ENCODE results near the gene ITPR2.

The ITPR2 gene

GRCh38 chr12:26750531-26751175 is 82.3 kb downstream of the ITPR2 start:
- peak overlapping the region; percentile 82 for H3K4me2 ChIP-seq (ENCODE audit: low read length)

GRCh38 chr12:26749781-26750180 is 83.2 kb downstream of the ITPR2 start:
- H3K9ac ChIP-seq (ENCODE audit: low read length), result peak overlapping the region; percentile 79
- H3K36me3 ChIP-seq (replicated peaks; ENCODE audit: low read depth, low read length), result peaks cover 12% of the 10 kb centered on the region
- H3K79me2 ChIP-seq (ENCODE audit: low read length), result peaks cover 65% of the 10 kb centered on the region
- H3K4me3 ChIP-seq (ENCODE audit: low read length), result peak overlapping the region; percentile 63
- H3K4me2 ChIP-seq (ENCODE audit: low read length), result peak overlapping the region; percentile 82
- H3K4me1 ChIP-seq (ENCODE audit: low read length), result peaks cover 75% of the 10 kb centered on the region
- H3K9me3 ChIP-seq (ENCODE audit: insufficient read depth, low read length), result peaks cover 6% of the 10 kb centered on the region; the same call in 1 of the 2 replicates
- no peaks in the 10 kb centered on the region for H3K27me3 ChIP-seq (ENCODE audit: low read depth, low read length)
- H4K20me1 ChIP-seq (ENCODE audit: insufficient read depth, low read length), result no peaks in the 10 kb centered on the region
- no peak overlapping the region for H2AFZ ChIP-seq (ENCODE audit: low read depth, low read length)
- TF ChIP-seq, protein P1, sequence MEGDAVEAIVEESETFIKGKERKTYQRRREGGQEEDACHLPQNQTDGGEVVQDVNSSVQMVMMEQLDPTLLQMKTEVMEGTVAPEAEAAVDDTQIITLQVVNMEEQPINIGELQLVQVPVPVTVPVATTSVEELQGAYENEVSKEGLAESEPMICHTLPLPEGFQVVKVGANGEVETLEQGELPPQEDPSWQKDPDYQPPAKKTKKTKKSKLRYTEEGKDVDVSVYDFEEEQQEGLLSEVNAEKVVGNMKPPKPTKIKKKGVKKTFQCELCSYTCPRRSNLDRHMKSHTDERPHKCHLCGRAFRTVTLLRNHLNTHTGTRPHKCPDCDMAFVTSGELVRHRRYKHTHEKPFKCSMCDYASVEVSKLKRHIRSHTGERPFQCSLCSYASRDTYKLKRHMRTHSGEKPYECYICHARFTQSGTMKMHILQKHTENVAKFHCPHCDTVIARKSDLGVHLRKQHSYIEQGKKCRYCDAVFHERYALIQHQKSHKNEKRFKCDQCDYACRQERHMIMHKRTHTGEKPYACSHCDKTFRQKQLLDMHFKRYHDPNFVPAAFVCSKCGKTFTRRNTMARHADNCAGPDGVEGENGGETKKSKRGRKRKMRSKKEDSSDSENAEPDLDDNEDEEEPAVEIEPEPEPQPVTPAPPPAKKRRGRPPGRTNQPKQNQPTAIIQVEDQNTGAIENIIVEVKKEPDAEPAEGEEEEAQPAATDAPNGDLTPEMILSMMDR (IDR thresholded peaks at IDR 0.05; ENCODE audit: low read depth, low read length), result no peak
- no peak for TF ChIP-seq EZH2phosphoT487 (IDR thresholded peaks at IDR 0.05; ENCODE audit: low read depth)
- peak overlapping the region; percentile 95 for H3K27ac ChIP-seq (ENCODE audit: low read length)

More at GRCh38 chr12:26750531-26751175, 82.3 kb downstream of the ITPR2 start:
- H2AFZ ChIP-seq (ENCODE audit: low read depth, low read length), result no peak overlapping the region
- no peaks in the 10 kb centered on the region for H4K20me1 ChIP-seq (ENCODE audit: insufficient read depth, low read length)
- peaks cover 15% of the 10 kb centered on the region; the same call in 1 of the 2 replicates for H3K9me3 ChIP-seq (ENCODE audit: insufficient read depth, low read length)
- peaks cover 66% of the 10 kb centered on the region for H3K4me1 ChIP-seq (ENCODE audit: low read length)
- H3K27ac ChIP-seq (ENCODE audit: low read length), result peak overlapping the region; percentile 95
- peaks cover 17% of the 10 kb centered on the region for H3K36me3 ChIP-seq (replicated peaks; ENCODE audit: low read depth, low read length)
- peaks cover 56% of the 10 kb centered on the region for H3K79me2 ChIP-seq (ENCODE audit: low read length)
- H3K27me3 ChIP-seq (ENCODE audit: low read depth, low read length), result no peaks in the 10 kb centered on the region
- peak overlapping the region; percentile 79 for H3K9ac ChIP-seq (ENCODE audit: low read length)
- peak overlapping the region; percentile 63 for H3K4me3 ChIP-seq (ENCODE audit: low read length)
- TF ChIP-seq, protein P1 (IDR thresholded peaks at IDR 0.05; ENCODE audit: low read depth, low read length), result no peak
- no peak for TF ChIP-seq EZH2phosphoT487 (IDR thresholded peaks at IDR 0.05; ENCODE audit: low read depth)

DNA sequence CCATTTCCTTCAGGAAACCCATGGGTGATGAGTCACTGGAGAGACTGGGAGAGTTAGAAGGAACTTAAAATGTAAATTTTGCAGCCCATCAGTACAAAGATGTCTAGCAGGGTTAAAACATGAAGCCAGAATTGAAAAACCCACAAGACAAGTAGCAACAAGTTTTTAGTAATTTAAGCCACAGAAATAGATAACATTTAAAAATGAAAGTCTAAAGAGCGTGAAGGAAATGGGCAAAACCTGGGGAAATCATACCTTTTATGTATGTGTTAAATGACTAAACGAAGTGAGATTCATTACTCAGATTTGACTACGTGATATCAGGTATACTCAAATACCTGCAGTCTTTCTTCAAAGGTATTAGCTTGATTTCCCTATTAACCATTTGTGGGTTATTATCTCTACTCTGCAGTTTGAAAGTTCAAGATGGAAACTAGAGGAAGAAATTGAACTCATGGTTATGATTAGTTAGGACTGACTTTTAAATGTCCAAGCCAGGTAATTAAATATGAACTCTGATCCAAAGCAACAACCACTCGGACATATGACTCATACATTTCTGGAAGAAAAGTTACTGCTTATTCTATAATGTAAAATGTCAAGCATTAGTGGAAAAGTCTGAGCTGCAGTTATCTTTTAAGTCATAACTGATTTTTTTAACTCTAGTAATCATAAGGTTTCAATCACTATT is 84.1 kb downstream of the ITPR2 start:
- Histone ChIP-seq H3K27ac (ENCODE audit: low read length) (peak overlapping the region; percentile 95), H3K9ac (ENCODE audit: low read length) (peak overlapping the region; percentile 65), H3K4me3 (ENCODE audit: low read length) (peak overlapping the region; percentile 52), H2AFZ (ENCODE audit: low read depth, low read length) (no peak overlapping the region), H3K27me3 (ENCODE audit: low read depth, low read length) (no peaks in the 10 kb centered on the region), H3K4me1 (ENCODE audit: low read length) (peaks cover 84% of the 10 kb centered on the region), H3K9me3 (ENCODE audit: insufficient read depth, low read length) (no peaks in the 10 kb centered on the region), H3K4me2 (ENCODE audit: low read length) (peak overlapping the region; percentile 82), H4K20me1 (ENCODE audit: insufficient read depth, low read length) (peaks cover 5% of the 10 kb centered on the region; the same call in 1 of the 2 replicates), H3K79me2 (ENCODE audit: low read length) (peaks cover 74% of the 10 kb centered on the region), H3K36me3 (replicated peaks; ENCODE audit: low read depth, low read length) (peaks cover 9% of the 10 kb centered on the region)
- no peak for TF ChIP-seq EZH2phosphoT487 (IDR thresholded peaks at IDR 0.05; ENCODE audit: low read depth)
- TF ChIP-seq, protein P1 (IDR thresholded peaks at IDR 0.05; ENCODE audit: low read depth, low read length), result no peak

- TF ChIP-seq, protein P1 (IDR thresholded peaks at IDR 0.05; ENCODE audit: low read depth, low read length), result peak; percentile 29; the same call in 1 of the 2 replicates
- no peak for TF ChIP-seq EZH2phosphoT487 (IDR thresholded peaks at IDR 0.05; ENCODE audit: low read depth)
- Histone ChIP-seq H3K9ac (ENCODE audit: low read length) (peak overlapping the region; percentile 59), H3K27ac (ENCODE audit: low read length) (peak overlapping the region; percentile 95), H2AFZ (ENCODE audit: low read depth, low read length) (no peak overlapping the region), H4K20me1 (ENCODE audit: insufficient read depth, low read length) (peaks cover 5% of the 10 kb centered on the region; the same call in 1 of the 2 replicates), H3K27me3 (ENCODE audit: low read depth, low read length) (no peaks in the 10 kb centered on the region), H3K4me1 (ENCODE audit: low read length) (peaks cover 85% of the 10 kb centered on the region), H3K79me2 (ENCODE audit: low read length) (peaks cover 73% of the 10 kb centered on the region), H3K4me3 (ENCODE audit: low read length) (peak overlapping the region; percentile 48), H3K9me3 (ENCODE audit: insufficient read depth, low read length) (no peaks in the 10 kb centered on the region), H3K36me3 (replicated peaks; ENCODE audit: low read depth, low read length) (peaks cover 6% of the 10 kb centered on the region), H3K4me2 (ENCODE audit: low read length) (peak overlapping the region; percentile 82)
Observed at GRCh38 chr12:26748412-26748740, 84.6 kb downstream of the ITPR2 start.

Measured in OCI-LY3 (cell line).